A549 (cell line): ENCODE data around the gene GPRIN3. TPM values are rescaled to one million over a fixed set of nuclear protein-coding genes. Genes with fewer than 3 reads are reported as not detected.

Experiments used
- ATAC-seq, 2 experiments: fragments of 200-7000 bp in 1 of 2; fragments of >200 bp in 1 of 2; cut with Nextera tagmentation in 1 of 2; cut with Tn5 transposase in 1 of 2; 3 replicates each; pipeline versions ENCODE4 v1.8.0 to v1.9.1; 2018 to 2020; ENCODE audit warnings: mild to moderate bottlenecking in 1 of 2, moderate library complexity in 1 of 2
- CTCF ChIA-PET: fragments of 300-600 bp; sonication (Branson Sonifier 250); formaldehyde crosslinking; extraction: SDS; loops from one replicate; lab custom pipeline; 2021; ENCODE audit warnings: antibody characterized with exemption, inconsistent platforms; lab: Yijun Ruan, JAX
- POLR2A ChIA-PET: fragments of 350-600 bp; formaldehyde crosslinking; extraction: SDS; loops from one replicate; lab custom pipeline; 2021; ENCODE audit warnings: antibody characterized with exemption, inconsistent platforms; lab: Yijun Ruan, JAX
- DNase-seq, 2 experiments: peaks; one replicate each; pipeline versions ENCODE4 v3.0.0 to v3.0.0-alpha.2; 2011 to 2016; ENCODE audit warnings: low read depth in 1 of 2, low spot score in 1 of 2
- FAIRE-seq: peaks from 2 replicates; lab custom pipeline; 2011; peaks lifted over from hg19 to GRCh38; lab: Jason Lieb, UNC
- H3K27ac ChIP-seq, 2 experiments: fragments of >200 bp; sonication (Bioruptor Twin); formaldehyde crosslinking; 3 replicates each; pipeline ENCODE4 v1.5.1; 2016 to 2017
- H3K4me1 ChIP-seq: fragments of >200 bp; sonication (Bioruptor Twin); formaldehyde crosslinking; 3 replicates; pipeline ENCODE4 v1.6.1; 2016
- H3K4me2 ChIP-seq: fragments of >200 bp; sonication (Bioruptor Twin); formaldehyde crosslinking; 3 replicates; pipeline ENCODE4 v1.6.1; 2016
- H3K4me3 ChIP-seq: fragments of >200 bp; sonication (Bioruptor Twin); formaldehyde crosslinking; 3 replicates; pipeline ENCODE4 v1.5.1; 2016
- H3K9me3 ChIP-seq: fragments of >200 bp; sonication (Bioruptor Twin); formaldehyde crosslinking; 3 replicates; pipeline ENCODE4 v1.6.1; 2016
- CBX2 ChIP-seq: fragments of 200-600 bp; sonication (generic); IDR thresholded peaks from 2 replicates; pipeline ENCODE4 v1.6.1; 2016; ENCODE audit warnings: low read depth, mild to moderate bottlenecking, borderline replicate concordance
- CBX8 ChIP-seq: fragments of 200-600 bp; sonication (generic); IDR thresholded peaks from 2 replicates; pipeline ENCODE4 v1.6.1; 2016
- CEBPB ChIP-seq, 2 experiments: fragments of >200 bp in 1 of 2; sonication (Bioruptor Twin) in 1 of 2; formaldehyde crosslinking in 1 of 2; IDR thresholded peaks; 2 replicates each; pipeline ENCODE4 v1.6.1; 2012 to 2016
- CHD2 ChIP-seq: fragments of 150-350 bp; IDR thresholded peaks from 2 replicates; pipeline ENCODE4 v1.6.1; 2014; ENCODE audit warnings: low read length; ENCODE audit not compliant: partially characterized antibody
- E2F6 ChIP-seq: IDR thresholded peaks from 2 replicates; pipeline ENCODE4 v1.6.1; 2012; ENCODE audit warnings: low read depth, borderline replicate concordance
- EHF ChIP-seq: fragments of 250-450 bp; sonication (Bioruptor Pico); IDR thresholded peaks from 2 replicates; pipeline ENCODE4 v1.5.0; 2020; ENCODE audit warnings: mild to moderate bottlenecking
- ELK1 ChIP-seq: fragments of 150-350 bp; IDR thresholded peaks from 2 replicates; pipeline ENCODE4 v1.6.1; 2014; ENCODE audit warnings: low read depth, mild to moderate bottlenecking, low read length
- ESRRA ChIP-seq: fragments of 150-350 bp; IDR thresholded peaks from 2 replicates; pipeline ENCODE4 v1.6.1; 2014; ENCODE audit warnings: mild to moderate bottlenecking, low read length, borderline replicate concordance
- FOSB ChIP-seq: fragments of 250-450 bp; sonication (Bioruptor Pico); IDR thresholded peaks from 2 replicates; pipeline ENCODE4 v1.5.0; 2020; ENCODE audit warnings: mild to moderate bottlenecking, moderate library complexity
- FOSL2 ChIP-seq, 2 experiments: fragments of 450-650 bp in 1 of 2; fragments of >200 bp in 1 of 2; sonication (Bioruptor Twin) in 1 of 2; formaldehyde crosslinking; IDR thresholded peaks; 2 replicates each; pipeline versions ENCODE4 v1.5.0 to v1.6.1; 2016 to 2020; ENCODE audit warnings: mild to moderate bottlenecking in 1 of 2, moderate library complexity in 1 of 2
- FOXS1 ChIP-seq: fragments of 250-450 bp; sonication (Bioruptor Pico); IDR thresholded peaks from 2 replicates; pipeline ENCODE4 v1.5.0; 2020; ENCODE audit warnings: mild to moderate bottlenecking, moderate library complexity
- HES2 ChIP-seq: fragments of >200 bp; sonication (Bioruptor Twin); formaldehyde crosslinking; IDR thresholded peaks from 2 replicates; pipeline ENCODE4 v1.6.1; 2016
- HEYL ChIP-seq: fragments of 250-450 bp; sonication (Bioruptor Pico); IDR thresholded peaks from 2 replicates; pipeline ENCODE4 v1.8.0; 2021; ENCODE audit warnings: mild to moderate bottlenecking, moderate library complexity
- HOXA7 ChIP-seq: fragments of 250-450 bp; sonication (Bioruptor Pico); IDR thresholded peaks from 2 replicates; pipeline ENCODE4 v1.5.0; 2020; ENCODE audit warnings: mild to moderate bottlenecking, moderate library complexity
- HOXB13 ChIP-seq: fragments of 250-450 bp; sonication (Bioruptor Pico); IDR thresholded peaks from 2 replicates; pipeline ENCODE4 v1.5.0; 2020; ENCODE audit warnings: low read depth, mild to moderate bottlenecking, moderate library complexity
- HOXB5 ChIP-seq: fragments of 250-450 bp; sonication (Bioruptor Pico); IDR thresholded peaks from 2 replicates; pipeline ENCODE4 v1.5.0; 2020; ENCODE audit warnings: mild to moderate bottlenecking, moderate library complexity
- JUN ChIP-seq, 2 experiments: fragments of >200 bp; sonication (Bioruptor Twin); formaldehyde crosslinking; IDR thresholded peaks; 2 replicates in 1 of 2; 3 replicates in 1 of 2; pipeline ENCODE4 v1.6.1; 2016 to 2017
- JUNB ChIP-seq: fragments of >200 bp; sonication (Bioruptor Twin); formaldehyde crosslinking; IDR thresholded peaks from 2 replicates; pipeline ENCODE4 v1.6.1; 2016
- KDM1A ChIP-seq: fragments of 200-600 bp; sonication (generic); IDR thresholded peaks from 2 replicates; pipeline ENCODE4 v1.6.1; 2016; ENCODE audit warnings: low read depth, mild to moderate bottlenecking
- MAFK ChIP-seq: fragments of 450-650 bp; IDR thresholded peaks from 2 replicates; pipeline ENCODE4 v1.6.1; 2014; ENCODE audit not compliant: partially characterized antibody
- MAZ ChIP-seq: fragments of 150-350 bp; IDR thresholded peaks from 2 replicates; pipeline ENCODE4 v1.6.1; 2014; ENCODE audit warnings: antibody characterized with exemption, low read depth, low read length, borderline replicate concordance
- MYC ChIP-seq: IDR thresholded peaks from 2 replicates; pipeline ENCODE4 v1.6.1; 2012; ENCODE audit warnings: mild to moderate bottlenecking, inconsistent platforms, low read length, improper control_type of control experiment, borderline replicate concordance
- NPAS2 ChIP-seq: fragments of 250-450 bp; sonication (Bioruptor Pico); IDR thresholded peaks from 2 replicates; pipeline ENCODE4 v1.8.0; 2022; ENCODE audit warnings: mild to moderate bottlenecking, moderate library complexity, borderline replicate concordance
- NR3C1 ChIP-seq: fragments of >200 bp; sonication (Bioruptor Twin); formaldehyde crosslinking; IDR thresholded peaks from 3 replicates; pipeline ENCODE4 v1.6.1; 2017
- POLR2A ChIP-seq: IDR thresholded peaks from 2 replicates; pipeline ENCODE4 v1.6.1; 2012; ENCODE audit warnings: mild to moderate bottlenecking, low read length
- POLR2AphosphoS2 ChIP-seq: conservative IDR thresholded peaks from 2 replicates; pipeline ENCODE4 v1.6.1; 2012; ENCODE audit warnings: low read length, improper control_type of control experiment, inconsistent platforms
- RAD21 ChIP-seq, 2 experiments: fragments of >200 bp in 1 of 2; sonication (Bioruptor Twin) in 1 of 2; formaldehyde crosslinking in 1 of 2; IDR thresholded peaks in 1 of 2; conservative IDR thresholded peaks in 1 of 2; 2 replicates in 1 of 2; 3 replicates in 1 of 2; pipeline ENCODE4 v1.6.1; 2012 to 2018; ENCODE audit warnings: inconsistent platforms in 1 of 2
- RARB ChIP-seq: fragments of 250-450 bp; sonication (Bioruptor Pico); IDR thresholded peaks from 2 replicates; pipeline ENCODE4 v1.8.0; 2021; ENCODE audit warnings: mild to moderate bottlenecking, moderate library complexity
- RNF2 ChIP-seq: fragments of 200-600 bp; sonication (generic); IDR thresholded peaks from 2 replicates; pipeline ENCODE4 v1.6.1; 2016; ENCODE audit warnings: low read depth, mild to moderate bottlenecking, antibody characterized with exemption, moderate library complexity, borderline replicate concordance
- SMC3 ChIP-seq: fragments of >200 bp; sonication (Bioruptor Twin); formaldehyde crosslinking; IDR thresholded peaks from 3 replicates; pipeline ENCODE4 v1.6.1; 2018; ENCODE audit warnings: inconsistent platforms
- SREBF2 ChIP-seq: fragments of 450-650 bp; IDR thresholded peaks from 2 replicates; pipeline ENCODE4 v1.6.1; 2014; ENCODE audit warnings: mild to moderate bottlenecking, moderate library complexity
- TFCP2L1 ChIP-seq: fragments of 250-450 bp; sonication (Bioruptor Pico); IDR thresholded peaks from 2 replicates; pipeline ENCODE4 v1.5.0; 2021; ENCODE audit warnings: mild to moderate bottlenecking
- TP53 ChIP-seq: fragments of 250-450 bp; sonication (Bioruptor Pico); IDR thresholded peaks from 2 replicates; pipeline ENCODE4 v1.5.0; 2021; ENCODE audit warnings: mild to moderate bottlenecking, moderate library complexity
- ZFP36 ChIP-seq: fragments of 450-650 bp; IDR thresholded peaks from 2 replicates; pipeline ENCODE4 v1.6.1; 2014; ENCODE audit warnings: borderline replicate concordance; ENCODE audit not compliant: partially characterized antibody
- ZSCAN20 ChIP-seq: fragments of 250-450 bp; sonication (Bioruptor Pico); IDR thresholded peaks from 2 replicates; pipeline ENCODE4 v1.8.0; 2022; ENCODE audit warnings: mild to moderate bottlenecking, moderate library complexity
- WGBS: methylation state at CpG from one replicate; pipeline ENCODE4 v1.1.6; 2017; ENCODE audit errors: missing lambda C conversion rate; 5-methylcytosine and 5-hydroxymethylcytosine counted together
- polyA plus RNA-seq, 4 experiments: library from polyadenylated mRNA; depleted of rRNA in 3 of 4; stranded (reverse); fragments of >200 nt; fragmentation: RNase III in 1 of 4; extraction: RNeasy Plus Mini Kit Qiagen cat#74134 plus additional on column Dnase treatment in 1 of 4; gene quantifications; 2 replicates in 3 of 4; 3 replicates in 1 of 4; pipeline ENCODE4 v1.2.3, GENCODE V29; 2011 to 2017
- TF ChIP-seq, protein P1 (sequence below): fragments of 250-450 bp; sonication (Bioruptor Pico); IDR thresholded peaks from 2 replicates; pipeline ENCODE4 v1.5.0; 2020; ENCODE audit warnings: low read depth, mild to moderate bottlenecking, moderate library complexity
- TF ChIP-seq, protein P2 (sequence below): fragments of >200 bp; sonication (Bioruptor Twin); formaldehyde crosslinking; IDR thresholded peaks from 3 replicates; pipeline ENCODE4 v1.6.1; 2016
- TF ChIP-seq, protein P3 (sequence below): fragments of 450-650 bp; IDR thresholded peaks from 2 replicates; pipeline ENCODE4 v1.6.1; 2014; ENCODE audit warnings: antibody characterized with exemption

The GPRIN3 gene
- polyA plus RNA-seq, 2 of the 4 experiments (the other 2 are of a cell fraction) = 6.8 to 18.7 TPM

DNA sequence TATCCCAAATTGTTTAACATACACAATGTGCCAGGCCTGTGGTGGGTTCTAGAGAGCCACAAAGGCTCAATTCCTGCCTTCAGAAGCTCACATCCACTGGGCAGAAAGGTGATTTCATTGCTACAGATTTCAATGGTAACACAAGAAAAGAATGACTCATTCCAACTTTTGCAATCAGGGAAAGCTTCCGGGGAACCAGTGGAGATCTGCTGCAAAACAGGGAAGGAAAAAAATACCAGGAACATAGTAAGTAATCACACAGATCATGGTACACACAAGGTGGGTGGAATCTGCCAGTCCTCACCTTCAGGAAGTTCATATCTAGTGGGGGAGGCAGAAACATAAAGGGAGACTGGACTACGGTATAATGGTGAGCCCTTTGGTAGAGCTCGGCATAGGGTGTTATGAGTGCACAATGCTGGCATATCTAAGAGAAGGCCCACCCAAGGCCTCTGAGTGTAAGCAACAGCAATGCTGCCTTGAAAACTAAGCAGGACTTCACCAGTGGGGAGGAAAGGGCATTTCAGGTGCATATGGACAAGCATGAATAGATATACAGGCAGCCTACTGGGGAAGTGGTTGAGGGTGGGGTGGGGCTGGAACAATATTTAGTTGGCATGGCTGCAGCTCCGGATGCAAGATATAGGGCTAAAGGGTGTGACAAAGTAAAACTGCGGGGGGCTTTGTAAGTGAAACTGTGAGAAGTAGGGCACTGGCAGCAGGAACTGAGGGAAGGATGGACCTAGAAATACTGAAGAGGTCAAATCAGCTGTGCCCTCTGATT, 24.2 kb downstream of the GPRIN3 start:
- Histone ChIP-seq H3K4me2 (peak overlapping the region; percentile 63), H3K9me3 (0 out of 3 replicates have a peak, but pooled peaks cover 15% of the 10 kb centered on the region), H3K4me1 (peaks cover 69% of the 10 kb centered on the region), H3K4me3 (no peak overlapping the region), H3K27ac (peak overlapping the region; percentile 85 to 90)
- POLR2A ChIA-PET = no interaction called here
- FAIRE-seq (no peak), DNase-seq (peak in 1 of 2 experiments; percentile 74), ATAC-seq (peak; percentile 66 to 81)
- WGBS = 52% methylated on average over 5 of the region's 5 CpGs
- CTCF ChIA-PET = interaction anchor here (0.6 to 1.7 kb wide), 3 partner anchors 21 to 1660 kb away, joined by 3 read pairs; no protein-coding TSS in a partner anchor
- TF ChIP-seq SMC3 (no peak), ELK1 (no peak), HOXB5 (CRISPR knock-in tag) (no peak), FOXS1 (CRISPR knock-in tag) (no peak), ZSCAN20 (CRISPR knock-in tag) (no peak), TFCP2L1 (CRISPR knock-in tag) (no peak), JUNB (peak; percentile 72), MAZ (no peak), NR3C1 (no peak), NPAS2 (CRISPR knock-in tag) (no peak), FOSL2 (IDR thresholded peaks at IDR 0.05) (peak; percentile 78), FOSL2 (CRISPR knock-in tag; IDR thresholded peaks at IDR 0.05) (peak; percentile 90), KDM1A (no peak), EHF (CRISPR knock-in tag) (no peak), TP53 (CRISPR knock-in tag) (no peak), RARB (no peak), POLR2A (no peak), CBX2 (no peak), FOSB (CRISPR knock-in tag) (no peak), CHD2 (no peak), CEBPB (IDR thresholded peaks at IDR 0.05) (peak; percentile 89 to 90), HOXB13 (CRISPR knock-in tag) (no peak), HEYL (CRISPR knock-in tag) (no peak), ESRRA (no peak), MYC (no peak), SREBF2 (no peak), CBX8 (no peak), HES2 (0 out of 2 replicates have a peak, but pooled peaks have one; percentile 47), RNF2 (no peak), POLR2AphosphoS2 (no peak), ZFP36 (no peak), MAFK (no peak), JUN (IDR thresholded peaks at IDR 0.05) (peak; percentile 45 to 60; a peak in 2 of 5 replicates), RAD21 (conservative IDR thresholded peaks at IDR 0.05 in 1 of 2, IDR thresholded peaks at IDR 0.05 in 1 of 2) (no peak), HOXA7 (CRISPR knock-in tag) (no peak), E2F6 (no peak)
- TF ChIP-seq, protein P1, sequence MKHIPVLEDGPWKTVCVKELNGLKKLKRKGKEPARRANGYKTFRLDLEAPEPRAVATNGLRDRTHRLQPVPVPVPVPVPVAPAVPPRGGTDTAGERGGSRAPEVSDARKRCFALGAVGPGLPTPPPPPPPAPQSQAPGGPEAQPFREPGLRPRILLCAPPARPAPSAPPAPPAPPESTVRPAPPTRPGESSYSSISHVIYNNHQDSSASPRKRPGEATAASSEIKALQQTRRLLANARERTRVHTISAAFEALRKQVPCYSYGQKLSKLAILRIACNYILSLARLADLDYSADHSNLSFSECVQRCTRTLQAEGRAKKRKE (CRISPR knock-in tag) = no peak
- TF ChIP-seq, protein P2, sequence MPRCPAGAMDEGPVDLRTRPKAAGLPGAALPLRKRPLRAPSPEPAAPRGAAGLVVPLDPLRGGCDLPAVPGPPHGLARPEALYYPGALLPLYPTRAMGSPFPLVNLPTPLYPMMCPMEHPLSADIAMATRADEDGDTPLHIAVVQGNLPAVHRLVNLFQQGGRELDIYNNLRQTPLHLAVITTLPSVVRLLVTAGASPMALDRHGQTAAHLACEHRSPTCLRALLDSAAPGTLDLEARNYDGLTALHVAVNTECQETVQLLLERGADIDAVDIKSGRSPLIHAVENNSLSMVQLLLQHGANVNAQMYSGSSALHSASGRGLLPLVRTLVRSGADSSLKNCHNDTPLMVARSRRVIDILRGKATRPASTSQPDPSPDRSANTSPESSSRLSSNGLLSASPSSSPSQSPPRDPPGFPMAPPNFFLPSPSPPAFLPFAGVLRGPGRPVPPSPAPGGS = no peak
- TF ChIP-seq, protein P3, sequence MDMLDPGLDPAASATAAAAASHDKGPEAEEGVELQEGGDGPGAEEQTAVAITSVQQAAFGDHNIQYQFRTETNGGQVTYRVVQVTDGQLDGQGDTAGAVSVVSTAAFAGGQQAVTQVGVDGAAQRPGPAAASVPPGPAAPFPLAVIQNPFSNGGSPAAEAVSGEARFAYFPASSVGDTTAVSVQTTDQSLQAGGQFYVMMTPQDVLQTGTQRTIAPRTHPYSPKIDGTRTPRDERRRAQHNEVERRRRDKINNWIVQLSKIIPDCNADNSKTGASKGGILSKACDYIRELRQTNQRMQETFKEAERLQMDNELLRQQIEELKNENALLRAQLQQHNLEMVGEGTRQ = no peak
